ENCODE measurements around the gene ST3GAL6.

ST3GAL6 gene

GRCh38 chr3:98739266-98739665 lies 23.9 kb upstream of the ST3GAL6 start:
- no peak for DNase-seq (ENCODE audit: insufficient read length, low spot score)

GRCh38 chr3:98740324-98740723 lies 22.8 kb upstream of the ST3GAL6 start:
- TF ChIP-seq, protein P1, sequence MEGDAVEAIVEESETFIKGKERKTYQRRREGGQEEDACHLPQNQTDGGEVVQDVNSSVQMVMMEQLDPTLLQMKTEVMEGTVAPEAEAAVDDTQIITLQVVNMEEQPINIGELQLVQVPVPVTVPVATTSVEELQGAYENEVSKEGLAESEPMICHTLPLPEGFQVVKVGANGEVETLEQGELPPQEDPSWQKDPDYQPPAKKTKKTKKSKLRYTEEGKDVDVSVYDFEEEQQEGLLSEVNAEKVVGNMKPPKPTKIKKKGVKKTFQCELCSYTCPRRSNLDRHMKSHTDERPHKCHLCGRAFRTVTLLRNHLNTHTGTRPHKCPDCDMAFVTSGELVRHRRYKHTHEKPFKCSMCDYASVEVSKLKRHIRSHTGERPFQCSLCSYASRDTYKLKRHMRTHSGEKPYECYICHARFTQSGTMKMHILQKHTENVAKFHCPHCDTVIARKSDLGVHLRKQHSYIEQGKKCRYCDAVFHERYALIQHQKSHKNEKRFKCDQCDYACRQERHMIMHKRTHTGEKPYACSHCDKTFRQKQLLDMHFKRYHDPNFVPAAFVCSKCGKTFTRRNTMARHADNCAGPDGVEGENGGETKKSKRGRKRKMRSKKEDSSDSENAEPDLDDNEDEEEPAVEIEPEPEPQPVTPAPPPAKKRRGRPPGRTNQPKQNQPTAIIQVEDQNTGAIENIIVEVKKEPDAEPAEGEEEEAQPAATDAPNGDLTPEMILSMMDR (IDR thresholded peaks at IDR 0.05; ENCODE audit: insufficient read depth, missing control alignments), result no peak
- FAIRE-seq, result no peak

More at GRCh38 chr3:98739266-98739665, 23.9 kb upstream of the ST3GAL6 start:
- no peak for FAIRE-seq
- TF ChIP-seq, protein P1 (IDR thresholded peaks at IDR 0.05; ENCODE audit: insufficient read depth, missing control alignments), result no peak

GRCh38 chr3:98741121-98741716 lies 21.9 kb upstream of the ST3GAL6 start:
- FAIRE-seq (no peak), DNase-seq (ENCODE audit: insufficient read length, low spot score) (no peak)
- TF ChIP-seq, protein P1 (IDR thresholded peaks at IDR 0.05; ENCODE audit: insufficient read depth, missing control alignments), result no peak

More at GRCh38 chr3:98740324-98740723, 22.8 kb upstream of the ST3GAL6 start:
- no peak for DNase-seq (ENCODE audit: insufficient read length, low spot score)

DNA sequence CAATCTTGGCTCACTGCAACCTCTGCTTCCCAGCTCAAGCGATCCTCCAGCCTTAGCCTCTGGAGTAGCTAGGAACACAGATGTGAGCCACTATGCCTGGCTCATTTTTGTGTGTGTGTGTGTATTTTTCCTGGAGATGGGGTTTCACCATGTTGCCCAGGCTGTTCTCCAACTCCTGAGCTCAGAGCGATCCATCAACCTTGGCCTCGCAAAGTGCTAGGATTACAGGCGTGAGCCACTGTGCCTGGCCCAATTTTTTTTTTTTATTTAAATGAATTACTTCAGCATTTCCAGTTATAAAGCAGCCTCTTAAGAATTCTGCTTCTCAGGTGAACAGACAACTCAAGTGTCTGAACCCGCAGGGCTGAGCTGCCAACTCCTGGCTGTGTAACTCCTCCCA lies 20.1 kb upstream of the ST3GAL6 start:
- TF ChIP-seq, protein P1 (IDR thresholded peaks at IDR 0.05; ENCODE audit: insufficient read depth, missing control alignments), result no peak
- FAIRE-seq (no peak), DNase-seq (ENCODE audit: insufficient read length, low spot score) (no peak)

DNA sequence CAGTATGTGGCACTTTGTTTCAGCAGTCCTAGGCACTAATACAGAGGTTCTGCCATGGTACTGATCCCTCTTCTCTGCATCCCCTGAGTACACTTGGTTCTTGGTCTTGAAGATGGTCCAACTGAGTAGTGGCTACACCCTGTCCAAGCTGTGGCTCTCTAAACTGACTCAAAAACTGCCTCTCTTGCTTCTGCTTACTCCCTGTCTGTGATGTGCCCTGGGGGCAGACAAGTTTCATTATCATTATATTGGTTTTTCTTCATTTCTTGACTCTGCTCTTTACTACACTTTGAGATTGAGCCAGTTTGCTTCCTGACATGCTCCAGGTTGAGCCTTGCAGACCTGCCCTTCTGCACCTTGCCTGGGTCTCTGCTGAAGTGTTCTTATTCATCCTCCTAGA lies 18.9 kb upstream of the ST3GAL6 start:
- no peak for DNase-seq (ENCODE audit: insufficient read length, low spot score)
- TF ChIP-seq, protein P1 (IDR thresholded peaks at IDR 0.05; ENCODE audit: insufficient read depth, missing control alignments), result no peak
- FAIRE-seq, result no peak

- DNase-seq (ENCODE audit: insufficient read length, low spot score) (no peak), FAIRE-seq (no peak)
- TF ChIP-seq, protein P1 (IDR thresholded peaks at IDR 0.05; ENCODE audit: insufficient read depth, missing control alignments), result no peak
These were observed 17.4 kb upstream of the ST3GAL6 start for GRCh38 chr3:98745718-98746117.

- no peak for FAIRE-seq
- DNase-seq (ENCODE audit: insufficient read length, low spot score), result no peak
These were observed 17.0 kb upstream of the ST3GAL6 start for GRCh38 chr3:98746122-98746521.

More at GRCh38 chr3:98746122-98746521, 17.0 kb upstream of the ST3GAL6 start:
- TF ChIP-seq, protein P1 (IDR thresholded peaks at IDR 0.05; ENCODE audit: insufficient read depth, missing control alignments), result no peak
